HG03571 (cell line): ENCODE measurements around the gene UGT3A1.
A peak's percentile ranks its signal among the peaks of the same experiment; 100 is the strongest.
"Not testable (repeated sequence)": the region's sequence is repeated elsewhere in the genome, so short reads cannot be mapped to it uniquely, and the experiment has no call there.

Experiments used
- ATAC-seq: cut with Tn5 transposase; IDR thresholded peaks from one replicate; pipeline ENCODE4 v1.9.1; 2021; ENCODE audit not compliant: unreplicated experiment

Gene UGT3A1

DNA sequence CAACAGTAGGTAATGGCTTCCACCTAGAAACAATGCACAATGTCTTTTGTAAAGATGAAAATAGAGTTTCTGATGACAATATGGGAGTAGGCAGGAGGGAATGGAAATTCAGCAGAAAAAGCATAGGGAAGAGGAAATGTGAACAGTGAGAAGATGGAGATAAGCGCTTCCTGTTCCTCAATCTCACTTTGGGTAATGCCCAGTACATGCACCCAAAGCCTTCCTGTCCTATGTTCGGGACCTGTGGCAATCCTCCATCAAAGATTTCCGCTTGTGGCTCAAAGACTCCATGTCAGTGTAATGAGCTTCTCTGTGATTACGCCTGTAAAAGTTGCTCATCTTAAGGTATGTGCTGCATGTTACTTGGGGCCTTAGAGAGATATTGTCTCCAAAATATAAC, 2.7 kb downstream of the UGT3A1 start:
- ATAC-seq: no peak

DNA sequence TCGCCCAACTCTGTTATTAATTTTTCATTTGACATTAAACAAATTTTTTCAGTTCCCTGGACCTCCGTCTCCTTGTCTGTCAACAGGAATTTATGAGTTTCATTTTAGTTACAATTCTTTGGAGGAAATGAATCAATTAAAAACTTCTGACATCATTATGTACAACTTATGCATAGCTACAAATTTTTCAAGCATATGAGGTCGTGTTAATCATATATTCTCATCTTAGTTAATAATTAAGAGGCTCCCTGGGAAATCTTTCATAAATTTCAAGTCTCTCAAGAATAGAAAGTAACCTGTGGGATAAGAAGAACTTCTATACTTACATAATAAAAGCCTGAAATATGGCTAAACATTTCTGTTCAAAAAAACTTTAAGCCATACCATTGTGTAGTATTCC, 3.4 kb downstream of the UGT3A1 start:
- ATAC-seq: no peak

DNA sequence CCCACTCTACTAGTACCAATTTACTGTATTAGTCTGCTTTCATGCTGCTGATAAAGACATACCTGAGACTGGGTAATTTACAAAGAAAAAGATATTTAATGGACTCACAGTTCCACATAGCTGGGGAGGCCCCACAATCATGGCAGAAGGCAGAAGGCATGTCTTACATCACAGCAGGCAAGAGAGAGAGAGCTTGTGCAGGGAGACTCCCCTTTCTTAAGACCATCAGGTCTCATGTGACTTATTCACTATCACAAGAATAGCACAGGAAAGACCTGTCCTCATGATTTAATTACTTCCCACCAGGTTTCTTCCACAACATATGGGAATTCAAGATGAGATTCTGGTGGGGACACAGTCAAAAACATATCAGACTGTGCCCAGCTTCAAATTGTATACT, 11.5 kb downstream of the UGT3A1 start:
- ATAC-seq: no peak

DNA sequence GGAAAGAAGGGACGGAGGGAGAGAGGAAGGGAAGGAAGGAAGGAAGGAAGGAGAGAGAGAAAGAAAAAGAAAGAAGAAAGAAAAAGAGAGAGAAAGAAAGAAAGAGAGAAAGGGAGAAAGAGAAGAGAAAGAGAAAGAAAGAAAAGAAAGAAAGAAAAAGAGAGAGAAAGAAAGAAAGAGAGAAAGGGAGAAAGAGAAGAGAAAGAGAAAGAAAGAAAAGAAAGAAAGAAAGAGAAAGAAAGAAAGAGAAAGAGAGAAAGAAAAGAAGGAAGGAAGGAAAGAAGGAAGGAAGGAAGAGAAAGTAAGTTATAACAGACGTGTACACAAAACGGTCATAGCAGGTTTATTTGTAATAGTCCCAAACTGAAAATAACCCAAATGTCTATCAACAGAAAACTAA, 14.3 kb downstream of the UGT3A1 start:
- ATAC-seq: not testable (repeated sequence)

DNA sequence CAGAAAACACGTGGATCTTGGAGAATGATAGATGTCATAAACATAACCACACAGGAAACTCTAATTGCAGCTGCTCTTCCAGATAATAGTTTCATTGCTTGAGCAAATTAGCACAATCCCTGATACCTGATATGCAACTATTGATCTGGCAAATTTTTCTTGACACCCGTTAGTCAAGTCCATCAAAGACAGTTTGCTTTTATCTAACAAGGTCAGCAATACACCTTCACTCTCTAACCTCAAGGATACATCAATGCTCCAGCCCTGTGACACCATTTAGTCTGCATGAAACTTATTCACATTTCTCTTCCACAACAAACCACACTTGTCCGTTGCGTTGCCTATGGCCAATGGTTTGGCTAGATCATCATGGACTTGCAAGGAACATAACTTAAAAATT, 16.6 kb downstream of the UGT3A1 start:
- no peak for ATAC-seq

DNA sequence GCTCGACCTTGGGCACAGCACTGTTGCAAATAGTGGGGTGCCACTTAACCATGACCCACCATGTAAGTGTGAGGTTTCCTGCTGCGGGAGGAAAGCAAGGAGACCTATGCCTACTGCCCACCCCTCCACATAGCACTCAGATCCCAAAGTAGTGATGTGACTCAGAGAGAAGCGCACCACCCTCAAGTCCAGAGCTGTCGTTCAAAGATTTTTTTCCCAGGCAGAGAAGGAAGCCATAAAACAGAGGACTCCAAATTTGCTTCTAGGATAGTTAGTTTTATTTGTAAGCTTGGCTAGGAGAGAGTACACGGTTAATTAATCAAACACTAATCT, 19.3 kb downstream of the UGT3A1 start:
- ATAC-seq: no peak

DNA sequence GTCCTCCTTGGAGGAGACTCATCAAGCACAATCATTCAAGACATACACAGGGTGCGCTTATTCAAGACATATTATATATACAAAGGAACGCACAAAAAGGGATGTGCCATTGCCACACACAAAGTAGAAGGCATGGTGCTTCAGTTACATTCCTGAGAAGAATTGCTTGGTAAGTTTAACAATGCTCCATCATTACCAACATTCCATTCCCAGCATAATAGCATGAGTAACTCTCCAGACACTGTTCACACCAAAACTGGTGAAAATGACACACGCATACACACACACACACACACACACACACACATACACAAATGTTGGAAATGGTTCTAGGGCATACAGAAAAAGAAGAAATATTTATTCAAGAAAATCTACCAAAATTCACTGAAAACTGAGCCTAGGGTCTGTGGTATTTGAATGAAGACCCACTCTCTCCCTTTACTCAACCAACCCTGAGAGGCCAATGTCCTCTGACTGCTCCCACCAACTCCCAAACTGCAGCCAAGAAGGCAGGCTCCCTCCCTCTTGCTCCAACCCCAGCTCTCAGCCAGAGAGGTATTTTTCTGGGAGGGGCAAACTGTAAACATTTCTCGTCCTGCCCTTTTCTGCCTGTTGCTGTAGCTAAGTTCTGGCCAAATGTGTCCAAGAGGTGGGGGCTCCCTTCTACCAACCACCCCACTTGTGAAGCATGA, 19.9 kb downstream of the UGT3A1 start:
- ATAC-seq: no peak

DNA sequence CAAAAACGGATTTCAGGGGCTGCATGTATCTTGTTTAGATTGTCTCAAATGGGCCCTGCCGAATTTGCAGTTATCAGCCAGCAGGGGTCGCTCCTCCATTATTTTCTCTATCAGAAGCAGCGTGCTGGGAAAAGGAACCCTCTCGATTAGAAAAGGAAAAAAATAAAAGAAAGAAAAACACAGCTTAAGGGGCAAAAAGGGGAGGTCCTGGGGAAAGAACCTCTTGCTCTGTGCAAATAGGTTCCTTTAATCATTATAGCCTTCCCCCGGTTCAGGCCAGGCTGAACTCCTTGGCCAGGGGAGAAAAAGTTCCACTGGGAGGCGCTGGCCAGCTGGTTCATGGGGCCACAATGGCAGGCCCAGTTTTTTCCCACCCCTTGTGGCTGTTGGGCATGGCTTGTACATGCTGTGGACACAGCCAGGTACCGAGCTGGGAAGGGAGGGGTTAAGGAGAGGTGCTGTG, 27.8 kb downstream of the UGT3A1 start:
- ATAC-seq: no peak

DNA sequence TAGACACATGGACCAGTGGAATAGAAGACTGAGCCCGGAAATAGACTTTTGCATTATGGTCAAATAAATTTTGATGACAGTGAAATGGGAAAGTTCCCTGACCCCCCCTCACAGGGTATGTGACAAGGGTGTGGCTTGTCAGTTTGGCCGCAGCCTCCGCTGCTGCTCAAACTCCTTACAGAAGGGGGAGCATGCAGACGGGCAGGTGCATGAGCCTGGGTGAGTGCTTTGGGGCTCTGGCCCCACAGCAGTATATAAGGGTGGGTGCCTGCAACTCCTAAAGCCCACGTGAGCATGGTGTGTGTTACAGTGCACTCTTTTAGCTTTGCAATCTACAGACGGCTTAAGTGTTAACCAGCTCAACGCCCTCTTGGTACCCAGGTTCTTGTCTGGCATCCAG, 30.9 kb downstream of the UGT3A1 start:
- ATAC-seq: no peak

DNA sequence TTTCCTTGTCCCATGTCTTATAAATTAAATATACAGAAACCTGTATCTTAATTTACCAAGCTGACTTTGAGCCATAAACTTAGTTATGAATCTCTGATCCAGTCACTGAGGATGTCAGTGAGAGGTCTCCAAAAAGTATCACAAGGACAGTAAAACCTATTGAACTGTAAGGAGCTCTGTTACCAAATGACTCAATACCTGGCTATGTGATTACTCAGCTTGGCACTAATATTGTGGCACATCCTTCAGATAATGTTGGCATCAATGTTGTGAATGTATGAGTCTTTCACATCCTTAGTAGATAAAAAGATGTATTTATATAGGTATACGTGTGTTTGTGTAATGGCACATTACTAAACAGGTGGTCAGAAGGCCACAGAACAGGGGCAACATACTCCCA, 34.8 kb downstream of the UGT3A1 start:
- ATAC-seq: no peak

DNA sequence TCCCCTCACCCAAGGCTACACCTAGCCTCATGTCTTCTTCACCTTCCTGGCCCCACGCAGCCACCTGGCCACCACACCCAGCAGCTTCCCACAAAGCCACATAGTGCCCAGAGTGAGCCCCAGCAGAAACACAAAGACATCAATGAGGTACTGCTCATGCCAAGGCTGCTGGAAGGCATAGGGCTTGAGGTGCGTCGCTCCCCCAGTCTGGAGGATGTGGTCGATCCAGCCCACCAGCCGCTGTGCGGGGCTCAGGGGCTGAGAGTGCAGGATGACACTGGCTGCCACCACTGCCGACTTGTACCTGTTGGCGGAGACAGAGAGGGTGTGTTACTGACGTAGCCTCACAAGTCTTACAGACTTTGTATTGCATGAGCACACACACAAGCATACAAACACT, 37.0 kb downstream of the UGT3A1 start:
- ATAC-seq: no peak

DNA sequence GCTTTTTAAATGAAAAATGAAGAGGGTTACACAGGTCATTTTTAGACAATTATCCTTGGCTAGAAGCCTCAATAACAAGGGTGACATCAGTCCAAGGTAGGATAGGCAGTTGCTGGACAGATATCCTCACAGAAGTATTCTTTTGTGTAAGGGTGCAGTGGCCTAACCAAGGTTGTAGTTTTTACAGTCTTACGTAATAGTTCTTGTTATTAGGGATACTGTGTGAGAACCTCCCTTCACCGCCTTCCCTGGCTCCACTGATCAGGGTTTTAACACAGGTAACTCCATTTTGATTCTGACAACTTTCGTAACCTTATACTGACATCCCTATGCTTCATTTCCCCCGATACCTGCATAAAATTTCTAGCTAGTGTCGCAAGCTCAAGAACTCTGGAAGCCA, 44.1 kb downstream of the UGT3A1 start:
- no peak for ATAC-seq

DNA sequence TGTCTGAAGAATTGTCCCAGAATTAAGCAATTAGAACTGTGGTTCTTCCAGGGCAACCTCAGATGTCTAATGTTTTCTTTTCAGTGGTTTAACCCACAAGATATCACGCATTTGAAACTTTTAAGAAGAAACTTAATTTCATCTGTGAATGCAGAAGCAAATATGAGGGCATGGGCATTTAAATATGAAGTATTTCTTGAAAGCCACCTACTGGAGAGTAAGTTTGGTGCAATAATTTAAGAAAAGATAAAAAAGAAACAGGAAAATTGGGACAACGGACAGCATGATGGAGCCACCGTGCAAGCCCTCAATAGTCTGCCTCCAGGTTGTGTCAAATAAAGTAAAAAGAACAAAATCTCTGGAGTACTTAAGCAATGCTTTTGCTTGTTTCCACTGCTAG, 51.6 kb downstream of the UGT3A1 start:
- no peak for ATAC-seq

DNA sequence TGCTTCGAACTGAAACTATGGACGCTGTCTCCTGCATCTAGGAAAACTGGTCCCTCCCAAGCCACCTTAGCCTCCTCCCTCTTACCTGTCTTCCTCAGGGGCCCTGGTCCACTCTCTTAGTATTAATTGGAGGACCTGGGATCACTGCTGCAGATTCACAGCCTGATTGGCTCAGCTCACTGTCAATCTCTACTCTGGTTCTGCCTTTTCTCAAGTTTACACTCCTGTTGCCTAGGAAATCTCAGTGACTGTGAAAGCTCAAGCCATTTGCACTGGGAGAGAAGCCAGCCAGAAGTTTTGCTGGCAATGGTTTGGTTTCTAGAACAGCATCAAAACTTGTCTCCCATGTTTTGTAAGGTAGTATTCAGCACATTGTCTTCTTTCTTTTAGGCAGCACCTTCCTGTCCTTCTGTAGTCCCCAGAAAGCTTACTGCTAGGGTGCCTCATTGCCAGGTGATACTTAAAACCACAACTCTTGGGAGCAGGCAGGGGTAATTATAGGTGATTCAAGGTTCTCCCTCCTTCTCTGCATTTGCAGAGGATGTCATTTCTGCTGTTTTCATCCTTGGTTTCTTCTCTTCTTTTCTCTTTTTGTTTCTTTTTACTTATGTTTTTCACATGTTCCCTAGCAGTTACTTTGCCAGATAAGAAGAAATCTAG, 52.5 kb downstream of the UGT3A1 start, which contains the start of gene CAPSL:
Gene CAPSL, minus strand, starts transcription at position 55 of the 660 bp plus-strand sequence. CDS start 17,502 bp downstream, outside the sequence.
- ATAC-seq: no peak

DNA sequence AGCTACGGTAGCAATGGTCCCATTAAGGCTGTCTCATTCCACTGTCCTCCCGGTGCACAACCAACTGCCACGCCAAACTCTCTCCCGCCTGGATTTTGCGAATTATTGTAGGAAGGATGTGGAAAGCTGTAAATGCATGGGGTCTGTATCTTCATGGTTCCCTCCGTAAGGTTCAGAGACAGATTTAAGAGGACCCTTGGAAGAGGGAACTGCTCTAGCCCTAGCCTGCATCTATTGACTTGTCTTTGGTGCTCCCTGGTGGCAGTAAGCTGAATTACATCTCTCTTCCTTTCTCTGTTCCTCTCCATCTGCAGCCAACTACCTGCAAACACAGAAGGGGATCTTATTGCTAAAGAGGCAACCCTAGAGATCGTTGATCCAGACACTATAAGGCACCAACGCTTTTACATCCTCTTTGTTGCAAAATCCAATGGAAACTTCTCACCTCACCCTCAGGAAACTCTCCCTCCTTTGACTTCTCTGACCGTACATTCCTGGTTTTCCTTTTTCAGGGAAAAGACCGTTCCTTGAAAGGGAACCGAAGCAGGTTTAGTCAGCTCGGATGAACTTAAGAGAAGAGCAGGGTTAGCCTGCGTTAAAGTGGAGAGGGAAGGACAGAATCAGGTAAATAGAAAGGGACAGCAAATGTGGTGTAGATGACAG, 64.7 kb downstream of the UGT3A1 start:
- peak; percentile 60 for ATAC-seq

DNA sequence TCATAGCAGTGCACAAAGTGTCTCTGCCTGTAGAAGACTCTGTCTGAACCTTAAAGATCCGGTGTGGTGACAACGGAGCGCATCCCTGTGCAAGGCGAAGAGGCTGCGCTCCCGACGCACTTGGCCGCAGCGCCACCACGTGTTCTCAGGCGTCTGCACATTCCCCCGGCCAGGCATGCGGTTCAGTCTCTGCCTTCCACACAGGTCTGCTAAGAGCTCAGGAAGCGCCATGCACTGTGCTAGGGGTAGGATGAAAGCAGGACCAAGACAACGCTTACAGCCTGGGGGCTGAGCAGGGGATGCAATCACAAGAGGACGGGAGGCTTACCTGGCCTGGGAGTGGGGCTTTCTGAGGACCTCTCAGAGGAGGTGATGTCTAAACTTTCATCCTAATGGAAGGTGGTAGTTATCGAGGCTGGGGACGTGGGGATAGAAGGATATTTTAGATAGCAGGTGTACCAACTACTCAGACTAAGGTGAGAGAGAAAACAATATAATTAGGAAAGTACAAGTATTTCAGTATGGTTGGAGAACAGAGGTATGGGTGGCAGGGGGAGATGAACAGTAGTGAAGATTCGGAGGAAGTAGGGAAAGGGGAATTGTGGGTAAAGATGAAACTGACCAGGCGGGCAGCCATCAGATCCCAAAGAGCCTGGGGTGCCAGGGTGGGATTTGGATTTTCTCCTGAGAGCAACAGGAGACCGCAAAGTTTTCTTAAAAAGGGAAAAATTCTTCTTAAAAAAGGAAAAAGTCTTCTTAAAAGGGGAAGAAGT, 66.1 kb downstream of the UGT3A1 start:
- no peak for ATAC-seq

DNA sequence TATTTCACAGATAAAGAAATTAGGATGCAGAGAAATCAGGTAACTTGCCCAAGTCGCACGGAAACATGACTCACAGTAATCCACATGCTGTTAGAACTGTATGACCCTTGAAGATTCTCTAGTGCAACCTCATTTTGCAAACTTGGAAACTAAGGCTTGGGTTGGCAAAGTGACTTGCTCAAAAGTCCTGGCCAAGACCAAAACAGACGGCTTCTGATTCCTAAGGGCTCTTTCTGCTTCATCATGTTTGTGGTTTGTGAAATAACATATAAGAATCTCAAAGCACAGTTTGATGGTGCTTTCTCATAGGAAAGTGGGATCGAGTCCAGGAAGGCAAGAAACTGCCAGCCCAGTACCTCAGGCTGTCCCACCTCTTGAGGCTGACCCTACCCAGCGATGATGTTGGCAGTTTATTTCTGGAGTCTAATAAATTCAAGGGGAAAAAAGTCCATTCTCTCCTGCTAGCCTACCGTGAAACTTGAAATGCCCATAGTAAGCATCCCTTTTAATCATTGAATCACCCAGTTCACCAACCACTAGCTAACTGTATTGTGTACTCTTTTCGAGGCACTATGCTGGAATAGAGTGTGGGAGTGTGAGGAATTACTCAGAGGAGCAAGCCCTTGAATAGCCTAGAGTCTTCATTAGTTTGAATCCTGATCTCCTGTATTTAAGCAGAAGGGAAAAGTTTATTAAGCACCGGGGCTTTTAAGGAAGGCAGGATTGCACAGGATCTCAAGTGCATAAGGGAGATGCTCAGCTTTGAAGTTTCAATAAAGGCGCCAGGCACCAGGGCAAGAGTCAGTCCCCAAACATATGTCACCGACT, 66.9 kb downstream of the UGT3A1 start:
- ATAC-seq: no peak

DNA sequence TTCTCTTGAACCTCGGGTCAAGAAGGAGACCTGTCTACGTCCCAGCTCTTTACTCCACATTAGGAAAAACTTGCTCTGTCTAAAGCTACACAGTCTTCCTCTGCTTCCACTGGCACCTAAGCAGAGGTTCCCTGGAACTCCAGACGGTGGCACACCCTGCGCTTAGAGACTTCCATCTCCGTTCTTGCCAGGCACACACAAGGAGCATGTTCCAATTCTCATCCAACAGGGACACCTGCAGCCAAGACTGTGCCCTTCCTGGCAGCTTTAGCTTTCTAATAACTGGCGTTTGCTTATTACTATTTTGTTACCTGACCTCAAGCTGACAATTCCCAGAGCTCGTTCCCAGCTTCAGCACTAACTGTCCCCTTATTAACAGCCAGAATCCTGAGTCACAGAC, 68.7 kb downstream of the UGT3A1 start:
- no peak for ATAC-seq

DNA sequence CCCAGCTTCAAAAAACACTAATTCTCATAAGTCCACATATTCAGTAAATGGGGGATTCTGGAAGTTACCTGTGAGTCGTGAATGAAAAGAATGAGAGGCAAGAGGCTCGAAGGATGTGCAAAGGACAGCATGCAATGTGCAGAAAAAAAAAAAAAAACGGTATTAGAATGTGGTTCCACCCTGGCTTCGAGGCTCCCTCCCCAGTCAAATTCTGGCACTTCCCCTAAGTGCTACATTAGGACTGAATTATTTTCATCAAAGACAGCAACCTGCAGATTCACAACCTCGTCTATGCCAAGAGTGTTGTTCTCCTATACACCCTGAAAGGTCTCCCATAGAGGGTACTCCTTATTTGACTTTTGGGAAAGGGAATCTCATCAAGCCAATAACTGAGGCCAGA, 69.3 kb downstream of the UGT3A1 start:
- no peak for ATAC-seq

DNA sequence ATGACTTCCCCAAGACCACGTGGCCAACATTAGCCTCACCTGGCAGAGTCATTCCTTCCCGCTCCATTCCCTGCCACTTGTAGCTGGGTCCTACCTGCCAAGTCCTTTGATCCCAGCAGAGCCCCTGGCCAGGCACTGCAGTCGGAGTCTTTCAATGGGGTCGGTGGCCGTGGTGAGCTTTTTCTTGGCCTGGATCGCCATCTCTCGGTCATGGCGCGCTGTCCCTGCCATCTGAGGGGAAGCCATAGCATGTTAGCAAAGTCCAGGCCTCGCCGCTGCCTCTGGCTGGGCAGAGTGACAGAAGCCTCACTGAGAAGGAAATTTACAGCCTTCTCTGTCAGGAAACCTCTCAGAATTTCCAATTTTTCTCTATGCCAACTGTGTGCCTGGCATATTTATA, 70.3 kb downstream of the UGT3A1 start:
- no peak for ATAC-seq

DNA sequence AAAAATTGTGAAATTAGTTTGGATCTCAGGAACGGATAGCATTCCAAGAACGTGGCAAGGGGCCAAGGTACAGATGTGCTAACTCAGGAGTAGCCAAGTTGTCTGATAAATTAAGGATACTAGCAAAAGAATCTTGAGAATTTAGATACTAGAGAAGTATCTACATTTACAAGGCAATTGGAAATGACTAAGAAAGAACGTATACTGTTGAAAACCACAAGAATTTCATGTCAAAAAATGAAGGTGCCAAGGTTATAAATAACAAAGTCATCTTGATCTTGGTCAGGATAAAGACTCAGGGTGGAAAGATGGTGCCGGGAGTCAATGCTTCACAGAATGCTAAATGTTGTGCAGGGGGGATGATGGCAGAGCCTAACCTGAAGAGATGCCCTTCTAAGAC, 72.0 kb downstream of the UGT3A1 start:
- no peak for ATAC-seq
